HG02938 (cell line): ENCODE measurements around the gene SLC4A1AP.

Source experiments
- ATAC-seq: cut with Tn5 transposase; IDR thresholded peaks from one replicate; pipeline ENCODE4 v1.9.1; 2021; ENCODE audit warnings: mild to moderate bottlenecking, moderate library complexity; ENCODE audit not compliant: unreplicated experiment

The SLC4A1AP gene

DNA sequence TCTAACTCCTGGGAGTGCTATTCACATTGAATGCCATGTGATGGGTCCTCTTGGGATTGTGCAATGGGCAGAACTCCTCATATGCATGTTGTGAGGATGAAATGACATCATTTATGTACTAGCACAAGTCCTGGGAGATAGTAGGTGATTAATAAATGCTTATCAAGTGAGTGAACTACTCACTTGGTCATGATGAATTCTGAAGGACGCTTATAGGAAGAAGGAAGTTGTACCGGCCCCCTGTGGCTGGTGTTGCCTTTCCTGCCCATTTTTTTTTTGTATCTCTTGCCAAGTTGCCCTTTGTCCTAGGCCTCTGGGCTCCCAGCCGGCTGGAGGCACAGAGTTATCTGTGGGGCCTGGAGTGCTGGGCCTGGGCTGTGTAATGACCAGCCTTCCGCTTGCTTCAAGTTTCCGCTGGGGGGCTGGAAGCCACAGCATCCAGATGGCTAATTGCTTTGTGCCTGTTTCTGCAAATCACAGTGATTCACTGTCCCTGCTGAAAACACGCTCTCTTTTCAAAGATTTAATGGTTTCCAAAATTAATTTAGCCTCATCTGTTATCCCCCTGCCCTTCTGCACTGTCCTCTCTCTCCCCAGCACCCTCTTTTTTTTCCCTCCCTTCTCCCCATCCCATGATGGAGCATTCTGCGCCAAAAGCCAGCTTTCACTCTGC lies 74.1 kb downstream of the SLC4A1AP start:
- no peak for ATAC-seq

DNA sequence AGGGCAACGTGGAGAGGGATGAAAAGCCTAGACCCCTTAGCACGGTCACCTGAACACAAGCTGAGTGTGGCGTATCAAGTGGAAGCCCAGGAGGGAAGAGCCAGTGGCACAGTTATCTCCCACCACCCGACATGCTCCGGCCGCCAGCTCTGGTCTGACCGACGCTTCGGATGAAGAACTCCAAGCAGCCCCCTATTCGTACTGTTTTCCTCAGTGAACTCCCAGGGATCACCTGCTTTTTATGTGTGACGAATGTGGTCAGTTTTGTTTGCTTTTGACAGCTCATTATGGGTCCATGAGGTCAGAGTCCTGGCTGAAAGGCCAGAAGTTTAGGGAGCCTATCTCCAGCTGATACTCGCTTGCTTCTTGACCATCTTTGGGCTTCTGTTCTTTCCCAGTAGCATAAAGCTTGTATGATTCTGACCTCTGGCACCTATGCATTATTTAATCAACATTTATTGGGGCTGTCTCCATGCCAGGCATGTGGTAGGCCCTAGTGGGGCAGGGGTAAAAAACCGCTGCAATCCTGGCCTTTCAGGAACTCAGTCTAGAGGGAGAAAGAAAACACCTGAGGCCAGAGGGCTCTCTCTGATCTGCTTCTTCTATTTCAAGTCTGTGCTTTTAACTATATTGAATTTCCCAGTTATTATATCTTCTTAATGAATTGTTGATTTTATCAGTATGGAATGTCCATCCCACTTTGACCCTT lies 74.8 kb downstream of the SLC4A1AP start:
- ATAC-seq = no peak

DNA sequence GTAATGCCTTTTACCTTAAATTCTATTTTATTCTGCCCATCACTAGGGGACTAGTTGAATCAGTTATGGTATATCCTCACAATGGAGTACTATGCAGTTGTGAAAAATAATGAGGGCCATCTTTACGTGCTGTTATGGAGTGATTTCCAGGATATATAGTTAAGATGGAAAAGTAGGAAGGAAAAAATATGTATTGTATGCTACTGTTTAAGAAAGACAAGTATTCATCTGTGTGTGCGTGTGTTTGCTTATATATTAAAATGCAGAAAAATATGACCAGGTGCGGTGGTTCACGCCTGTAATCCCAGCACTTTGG lies 75.3 kb downstream of the SLC4A1AP start:
- ATAC-seq = no peak

DNA sequence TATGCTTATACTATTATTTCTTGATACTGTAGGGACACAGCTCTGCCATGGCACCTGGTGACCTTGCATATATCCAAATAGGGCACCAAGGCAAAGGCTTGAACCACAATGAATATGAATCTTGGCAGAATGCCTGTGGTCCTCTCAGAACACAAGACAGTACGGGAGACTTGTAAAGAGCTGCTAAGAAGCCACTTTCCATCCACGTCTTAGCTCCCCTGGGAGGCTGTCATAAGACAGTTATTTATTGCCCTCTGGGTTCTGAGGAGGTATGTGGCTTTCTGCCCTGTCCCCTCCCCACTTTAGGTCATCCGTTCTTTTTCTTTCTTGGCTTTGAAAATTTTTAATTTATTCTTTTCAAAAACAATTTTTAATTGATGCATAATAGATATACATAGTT lies 78.0 kb downstream of the SLC4A1AP start:
- ATAC-seq = no peak

DNA sequence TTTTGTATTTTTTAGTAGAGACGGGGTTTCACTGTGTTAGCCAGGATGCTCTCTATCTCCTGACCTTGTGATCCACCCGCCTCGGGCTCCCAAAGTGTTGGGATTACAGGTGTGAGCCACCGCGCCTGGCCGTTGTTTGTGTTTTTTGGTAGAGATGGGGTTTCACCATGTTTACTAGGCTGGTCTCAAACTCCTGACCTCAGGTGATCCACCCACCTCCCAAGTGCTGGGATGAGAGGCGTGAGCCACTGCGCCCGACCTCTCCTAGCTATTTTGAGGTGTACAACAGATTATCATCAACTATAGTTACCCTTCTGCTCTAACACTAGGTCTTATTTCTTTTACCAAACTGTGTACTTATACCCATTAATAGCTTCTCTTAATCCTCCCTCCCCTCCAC lies 78.9 kb downstream of the SLC4A1AP start:
- ATAC-seq = no peak
